Astrocyte of the hippocampus (primary cell): ENCODE data around the gene MYH7.
"Not testable (repeated sequence)": the region's sequence is repeated elsewhere in the genome, so short reads cannot be mapped to it uniquely, and the experiment has no call there.

Source experiments
- DNase-seq: peaks from one replicate; pipeline ENCODE4 v3.0.0; 2011; ENCODE audit warnings: low read depth, low spot score

MYH7 gene

DNA sequence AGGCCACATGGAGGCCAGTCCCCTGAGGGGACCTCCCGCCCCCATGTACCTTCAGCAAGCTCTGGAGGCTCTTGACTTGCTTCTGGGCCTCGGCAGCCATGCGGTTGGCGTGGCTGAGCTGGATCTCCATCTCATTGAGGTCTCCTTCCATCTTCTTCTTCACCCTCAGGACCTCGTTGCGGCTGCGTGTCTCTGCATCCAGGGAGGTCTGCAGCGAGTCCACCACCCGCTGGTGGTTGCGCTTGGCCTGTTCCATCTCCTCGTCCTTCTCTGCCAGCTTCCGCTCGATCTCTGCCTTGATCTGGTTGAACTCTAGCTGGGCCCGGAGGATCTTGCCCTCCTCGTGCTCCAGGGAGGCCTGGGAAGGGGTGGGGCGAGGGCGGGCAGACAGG lies 49.2 kb downstream of the MYH7 start:
- DNase-seq, result not testable (repeated sequence)

DNA sequence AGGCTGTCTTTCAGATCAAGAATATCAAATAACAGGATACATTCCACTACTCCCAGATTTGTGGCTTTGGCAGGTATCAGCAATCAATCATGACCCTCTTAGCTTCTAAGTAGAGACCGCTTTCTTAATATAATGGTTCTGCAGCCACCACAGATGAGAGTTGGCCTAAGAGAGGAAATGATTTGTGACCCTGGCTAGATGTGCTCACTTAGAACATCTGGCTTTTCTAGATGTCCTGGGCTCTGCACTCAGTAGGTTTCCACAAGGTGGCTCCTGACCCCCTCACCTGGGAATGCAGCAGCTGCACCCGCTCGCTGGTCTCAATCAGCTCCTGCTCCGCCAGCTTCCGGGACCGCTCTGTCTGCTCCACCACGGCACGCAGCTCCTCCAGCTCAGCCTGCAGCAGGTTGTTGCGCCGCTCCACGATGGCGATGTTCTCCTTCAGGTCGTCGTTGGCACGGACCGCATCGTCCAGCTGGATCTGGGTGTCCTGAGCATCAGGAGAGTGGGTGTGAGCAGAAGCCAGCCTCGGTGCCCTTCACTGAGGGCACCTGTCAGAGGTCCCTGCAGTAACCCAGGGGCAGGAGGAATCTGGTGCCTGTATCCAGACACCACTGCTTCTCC lies 49.7 kb downstream of the MYH7 start:
- DNase-seq, result no peak

DNA sequence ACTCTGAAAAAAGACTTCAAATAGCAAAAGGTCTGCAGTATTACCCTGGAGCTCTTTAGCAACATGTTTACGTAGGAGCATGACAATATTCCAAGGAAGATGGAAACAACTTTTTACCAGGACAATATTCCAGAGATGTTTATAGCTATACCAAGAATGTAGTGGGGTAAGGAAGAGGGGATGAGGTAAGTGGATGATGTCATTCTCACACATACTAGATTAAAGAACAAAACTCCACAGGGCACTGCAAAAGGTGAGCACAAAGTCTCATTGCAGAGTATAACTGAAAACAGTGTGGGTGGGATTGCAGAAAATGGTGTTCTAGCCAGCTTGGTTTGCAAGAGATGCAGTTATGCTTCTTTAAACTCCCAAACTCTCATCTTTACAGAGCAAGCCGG lies 50.2 kb downstream of the MYH7 start:
- no peak for DNase-seq

DNA sequence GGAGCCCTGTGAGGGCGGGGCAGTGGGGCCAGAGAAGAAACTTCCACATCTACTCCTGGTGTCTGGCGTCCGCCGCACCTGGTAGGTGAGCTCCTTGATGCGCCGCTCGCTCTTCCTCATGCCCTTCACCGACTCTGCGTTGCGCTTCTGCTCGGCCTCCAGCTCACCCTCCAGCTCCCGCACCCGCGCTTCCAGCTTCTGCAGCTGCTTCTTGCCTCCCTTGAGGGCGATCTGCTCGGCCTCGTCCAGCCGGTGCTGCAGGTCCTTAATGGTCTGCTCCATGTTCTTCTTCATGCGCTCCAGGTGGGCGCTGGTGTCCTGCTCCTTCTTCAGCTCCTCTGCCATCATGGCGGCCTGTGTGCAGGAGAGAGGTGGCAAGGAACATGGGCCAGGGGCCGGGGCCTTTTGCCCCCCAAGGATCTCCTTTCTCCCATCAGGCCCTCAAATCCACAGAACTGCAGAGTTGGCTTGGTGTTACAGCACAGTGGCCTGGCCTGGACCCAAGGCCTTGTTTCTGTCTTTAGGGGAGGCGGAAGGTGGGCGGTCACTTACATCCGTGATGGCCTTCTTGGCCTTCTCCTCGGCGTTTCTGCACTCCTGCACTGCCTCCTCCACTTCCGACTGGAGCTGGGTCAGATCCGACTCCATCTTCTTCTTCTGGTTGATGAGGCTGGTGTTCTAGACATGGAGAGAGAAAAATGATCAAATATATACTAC lies 50.9 kb downstream of the MYH7 start:
- DNase-seq, result no peak

DNA sequence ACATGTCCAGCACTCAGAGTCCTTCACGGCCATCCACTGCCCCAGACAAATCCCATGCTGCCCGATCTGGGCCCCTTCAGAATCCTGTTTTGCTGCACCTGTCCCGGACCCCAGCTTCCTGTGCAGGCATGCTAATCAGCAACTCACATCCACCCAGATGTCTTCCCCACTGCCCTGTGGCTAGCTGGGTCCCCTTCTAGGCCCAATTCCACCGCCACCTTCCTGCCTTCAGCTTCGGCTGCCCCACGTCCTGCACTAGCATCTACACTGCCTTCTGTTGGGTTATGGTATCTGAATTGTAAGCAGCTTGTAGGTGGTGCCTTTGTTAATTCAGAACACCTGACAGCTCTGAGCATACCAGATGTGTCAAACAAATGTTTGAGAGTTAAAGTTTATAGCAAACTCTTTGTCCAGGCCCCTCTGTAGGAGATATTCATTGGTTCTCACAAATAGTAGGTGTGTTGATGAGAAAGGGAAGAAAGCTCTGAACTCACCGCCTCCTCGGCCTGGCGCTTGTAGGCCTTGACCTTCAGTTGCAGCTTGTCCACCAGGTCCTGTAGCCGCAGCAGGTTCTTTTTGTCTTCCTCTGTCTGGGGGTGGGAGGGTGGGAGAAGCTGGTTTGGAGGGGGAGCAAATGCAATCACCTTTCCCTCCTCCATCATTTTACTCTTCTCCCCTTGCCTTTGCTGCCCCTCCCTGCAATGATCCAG lies 52.6 kb downstream of the MYH7 start:
- no peak for DNase-seq

DNA sequence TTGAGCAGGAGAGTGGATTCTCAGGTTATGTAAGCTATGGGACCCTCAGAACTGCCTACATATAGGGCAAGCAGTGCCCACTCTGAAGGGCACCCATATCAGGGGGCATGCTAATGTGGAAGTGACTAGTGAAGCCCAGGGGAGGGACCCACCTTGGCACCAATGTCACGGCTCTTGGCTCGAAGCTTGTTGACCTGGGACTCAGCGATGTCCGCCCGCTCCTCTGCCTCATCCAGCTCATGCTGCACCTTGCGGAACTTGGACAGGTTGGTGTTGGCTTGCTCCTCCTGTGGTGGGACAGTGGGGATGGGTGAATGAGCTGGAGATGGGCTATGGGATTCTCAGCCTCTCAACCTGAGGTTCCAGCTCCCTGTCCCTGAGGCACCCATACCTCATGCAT lies 53.2 kb downstream of the MYH7 start:
- DNase-seq, result no peak

DNA sequence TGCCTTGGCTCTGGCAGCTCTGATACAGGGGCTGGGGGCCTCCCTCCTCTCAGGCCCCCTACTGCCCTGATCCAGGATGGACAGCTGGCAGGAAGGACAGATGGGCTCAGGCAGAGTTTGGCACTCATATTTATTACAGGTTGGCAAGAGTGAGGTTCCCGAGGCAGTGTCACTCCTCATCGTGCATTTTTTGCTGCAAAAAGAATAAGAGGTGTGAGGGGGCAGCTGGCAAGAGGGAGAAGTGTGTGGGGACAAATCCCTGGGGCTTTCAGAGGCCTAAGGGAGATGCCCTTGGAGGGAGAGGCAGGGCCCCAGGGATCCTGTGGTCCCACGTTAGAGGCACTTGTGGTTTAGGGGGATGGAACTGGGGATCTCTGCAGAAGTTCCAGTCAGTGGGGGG lies 53.6 kb downstream of the MYH7 start:
- DNase-seq, result no peak

DNA sequence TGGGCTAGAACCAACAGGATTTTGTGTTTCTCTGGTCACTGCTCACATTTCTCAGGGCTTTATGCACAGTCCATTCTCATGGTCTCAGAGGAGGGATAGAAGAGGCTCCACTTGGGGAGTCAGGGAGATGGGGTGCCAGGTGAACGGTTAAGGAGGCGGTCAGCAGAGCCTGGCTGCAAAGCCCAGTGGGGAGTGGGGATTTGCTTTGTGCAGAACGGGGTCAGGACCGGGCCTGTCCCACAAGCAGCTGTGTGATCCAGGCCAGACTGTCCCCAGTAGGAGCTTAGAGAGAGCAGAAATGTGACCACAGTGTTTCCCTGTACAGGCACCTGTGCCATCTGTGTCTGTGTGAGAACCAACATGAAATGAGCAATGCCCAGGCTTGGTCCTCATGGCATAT lies 54.5 kb downstream of the MYH7 start:
- no peak for DNase-seq

DNA sequence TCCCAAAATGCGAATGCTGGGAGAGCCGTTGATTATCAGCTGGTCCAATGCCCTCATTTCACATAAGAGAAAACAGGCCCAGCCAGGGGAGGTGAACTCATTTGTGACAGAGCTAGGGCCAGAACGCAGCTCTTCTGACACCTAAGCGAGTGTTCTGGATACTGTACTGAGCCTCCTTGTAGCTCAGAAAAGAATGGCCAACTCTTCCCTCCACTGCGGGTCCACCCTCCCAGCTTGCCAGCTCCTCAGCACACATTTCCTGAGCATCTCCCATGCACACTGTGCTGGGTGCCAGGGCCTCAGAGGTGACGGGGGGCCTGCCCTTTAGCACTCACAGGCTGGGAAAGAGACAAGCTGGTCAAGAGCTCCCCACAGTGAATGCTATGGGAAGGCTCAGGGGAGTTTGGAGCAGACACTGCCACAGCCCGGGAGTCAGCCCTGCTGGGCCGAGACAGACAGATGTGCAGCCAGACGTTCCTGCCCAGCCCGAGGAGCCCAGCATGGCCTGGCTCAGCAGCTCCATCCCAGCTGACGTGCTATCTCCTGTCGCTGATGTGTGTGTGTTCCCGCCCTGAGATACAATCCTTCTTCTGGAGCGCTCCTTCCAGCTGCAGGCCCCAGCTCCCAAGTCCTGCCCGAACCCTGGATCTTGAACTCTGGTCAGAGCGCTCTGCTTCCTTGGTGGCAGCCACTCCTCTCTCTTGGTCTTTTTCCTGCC lies 55.1 kb downstream of the MYH7 start:
- DNase-seq, result no peak

DNA sequence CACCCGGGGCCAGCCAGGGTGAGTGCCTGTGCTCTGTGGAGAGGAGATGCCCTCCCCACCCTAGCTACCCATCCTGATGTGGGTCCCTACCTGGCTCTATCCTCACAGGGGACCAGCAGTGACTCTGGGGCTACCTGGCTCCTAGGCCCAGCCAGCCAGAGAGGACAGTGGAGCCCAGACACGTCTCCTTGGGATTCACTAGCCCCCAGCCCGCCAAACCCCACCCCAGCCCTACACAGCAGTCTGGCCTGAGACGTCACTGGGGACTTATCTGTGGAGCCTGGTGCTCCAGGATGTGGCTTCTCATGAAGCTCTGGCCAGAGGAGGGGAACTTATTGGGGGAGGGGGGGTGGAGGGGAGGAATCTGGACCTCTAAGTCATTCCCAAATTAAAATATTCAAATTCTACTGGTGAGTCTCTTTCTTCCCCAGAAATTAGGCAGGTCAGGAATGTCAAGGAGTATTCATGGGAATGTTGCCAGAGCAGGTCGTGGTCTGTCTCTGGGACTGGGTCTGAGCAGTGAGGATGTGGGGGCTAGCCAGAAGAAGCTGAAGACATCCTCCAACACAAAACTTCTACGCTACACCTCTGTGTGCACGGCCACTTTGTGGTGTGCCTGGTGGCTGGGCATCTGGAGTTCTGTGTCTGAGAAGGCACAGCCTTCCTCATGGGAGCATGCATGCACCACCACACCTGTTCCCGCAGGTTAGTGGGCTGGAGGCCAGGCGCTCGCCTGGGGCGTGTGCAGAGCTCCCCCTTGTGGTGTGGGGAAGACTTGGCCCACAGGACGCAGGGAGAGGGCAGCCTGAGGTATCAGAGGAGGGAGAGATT lies 55.9 kb downstream of the MYH7 start:
- DNase-seq, result peak; percentile 67

DNA sequence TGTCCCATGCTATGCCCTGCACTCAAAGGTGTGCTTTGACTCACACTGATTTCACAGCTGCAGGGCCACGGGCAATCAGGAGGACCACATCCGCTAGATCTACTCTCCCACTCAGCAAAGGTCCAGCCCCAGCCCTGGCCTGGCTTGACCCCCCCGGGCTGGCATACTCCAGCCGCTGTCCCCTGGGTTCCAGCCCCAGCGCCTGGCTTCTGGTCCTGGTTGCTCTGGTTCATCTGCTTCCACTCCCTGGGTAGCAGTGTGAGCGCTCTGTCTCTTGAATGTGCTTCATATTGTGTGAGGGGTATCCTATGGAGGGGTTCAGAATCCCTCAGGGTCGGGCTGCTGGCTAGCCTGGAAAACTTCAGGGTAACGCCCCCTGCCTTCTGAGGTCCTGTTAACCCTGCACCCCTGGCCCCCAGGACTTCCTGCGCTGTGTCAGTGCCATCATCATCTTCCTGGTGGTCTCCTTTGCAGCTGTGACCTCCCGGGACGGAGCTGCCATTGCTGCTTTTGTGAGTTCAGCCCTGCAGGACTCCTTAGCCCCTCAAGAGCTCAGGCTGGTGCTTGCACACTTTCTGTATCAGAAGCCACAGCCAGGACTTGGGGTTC lies 56.7 kb downstream of the MYH7 start:
- no peak for DNase-seq

DNA sequence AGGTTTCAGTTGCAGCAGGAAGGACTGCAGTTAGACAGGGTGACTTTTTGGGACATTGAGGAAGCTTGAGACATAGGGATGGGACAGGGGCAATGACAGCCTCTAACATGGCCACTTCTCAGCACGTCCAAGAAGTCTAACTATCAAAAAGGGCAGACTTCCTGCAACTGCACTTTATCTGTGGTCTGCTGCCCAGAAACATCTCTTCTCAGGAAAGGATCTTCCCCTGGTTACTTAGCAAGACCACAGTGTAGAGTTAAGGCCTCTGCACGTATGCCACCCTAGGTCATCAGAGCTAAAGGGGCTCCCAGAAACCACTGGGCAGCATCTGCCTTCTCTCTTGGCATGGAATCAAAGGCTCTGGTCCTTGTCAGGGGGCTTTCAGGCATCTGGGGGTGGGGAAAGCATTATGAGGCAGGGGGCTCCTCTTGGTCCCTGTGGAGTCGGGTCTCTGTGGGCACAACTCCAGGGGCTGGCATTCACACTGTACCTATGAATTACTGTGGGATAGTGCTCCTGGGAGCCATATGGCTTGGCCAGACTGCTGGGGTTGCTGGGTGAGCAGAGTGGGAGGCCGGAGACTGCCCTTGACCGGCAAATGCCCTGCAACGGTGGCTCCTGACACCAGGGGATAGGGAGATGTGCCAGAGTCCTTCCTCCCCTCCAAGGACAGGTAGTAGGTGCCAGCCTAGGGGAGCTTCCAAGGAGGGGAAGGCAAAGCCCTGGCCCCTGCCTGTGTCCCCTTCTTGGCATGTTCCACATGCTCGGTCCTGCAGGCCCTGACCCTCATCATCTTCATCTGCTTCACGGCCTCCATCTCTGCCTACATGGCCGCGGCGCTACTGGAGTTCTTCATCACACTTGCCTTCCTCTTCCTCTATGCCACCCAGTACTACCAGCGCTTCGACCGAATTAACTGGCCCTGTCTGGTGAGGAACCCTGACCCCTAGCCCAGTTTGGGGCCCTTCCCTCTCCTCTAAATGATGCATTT lies 57.6 kb downstream of the MYH7 start:
- no peak for DNase-seq

DNA sequence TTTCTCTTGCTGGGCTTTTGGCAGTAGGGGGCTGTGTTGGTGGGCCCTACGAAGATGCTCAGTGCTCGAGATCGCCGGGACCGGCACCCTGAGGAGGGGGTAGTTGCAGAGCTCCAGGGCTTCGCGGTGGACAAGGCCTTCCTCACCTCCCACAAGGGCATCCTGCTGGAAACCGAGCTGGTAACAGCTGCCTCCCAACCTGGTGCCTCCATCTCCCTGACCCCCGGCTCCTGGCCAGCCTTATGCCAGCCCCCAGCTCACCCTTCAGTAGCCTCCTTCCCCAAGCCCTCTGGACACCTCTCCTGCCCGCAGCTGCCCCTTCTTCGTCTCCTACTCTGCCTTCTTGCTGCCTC lies 58.3 kb downstream of the MYH7 start:
- DNase-seq, result no peak

DNA sequence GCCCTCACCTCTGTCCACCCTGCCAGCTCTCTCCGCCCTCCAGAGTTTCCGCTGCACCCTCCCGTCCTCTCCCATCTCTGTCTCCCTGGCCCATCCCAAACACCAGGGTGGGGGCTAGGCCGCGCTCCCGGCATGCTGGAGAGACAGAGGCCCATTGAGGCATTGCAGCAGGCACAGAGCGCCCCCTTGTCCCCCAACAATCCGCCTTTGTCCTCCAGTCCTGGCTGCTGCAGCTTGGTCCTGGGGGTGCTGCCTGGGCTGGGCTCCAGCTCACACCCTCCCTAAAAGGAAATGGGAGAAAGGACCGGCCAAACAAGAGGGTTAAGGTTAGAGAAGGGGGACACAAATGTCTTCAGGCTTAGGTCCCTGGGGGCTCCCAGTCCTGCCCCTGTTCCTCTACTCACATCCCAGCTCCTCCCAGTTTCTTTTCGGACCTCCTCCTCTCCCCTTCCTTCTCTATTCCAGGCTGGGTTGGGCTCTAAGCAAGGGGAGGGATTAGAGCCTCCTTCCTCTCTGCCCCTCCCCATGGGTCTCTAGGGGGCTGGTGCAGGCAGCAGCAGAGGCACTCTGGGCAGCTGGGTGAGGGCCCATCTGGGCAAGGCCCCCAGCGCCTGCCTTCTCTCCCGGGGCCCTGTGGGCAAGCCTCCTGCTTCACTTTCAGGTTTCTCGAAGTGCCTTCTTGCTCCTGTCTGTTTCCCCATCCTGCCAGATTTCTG lies 58.8 kb downstream of the MYH7 start, which contains the start of gene CMTM5:
Gene CMTM5 (plus strand): TSS at position 565 of the 716 bp plus-strand sequence. CDS start 206 bp downstream, outside the sequence.
- no peak for DNase-seq

DNA sequence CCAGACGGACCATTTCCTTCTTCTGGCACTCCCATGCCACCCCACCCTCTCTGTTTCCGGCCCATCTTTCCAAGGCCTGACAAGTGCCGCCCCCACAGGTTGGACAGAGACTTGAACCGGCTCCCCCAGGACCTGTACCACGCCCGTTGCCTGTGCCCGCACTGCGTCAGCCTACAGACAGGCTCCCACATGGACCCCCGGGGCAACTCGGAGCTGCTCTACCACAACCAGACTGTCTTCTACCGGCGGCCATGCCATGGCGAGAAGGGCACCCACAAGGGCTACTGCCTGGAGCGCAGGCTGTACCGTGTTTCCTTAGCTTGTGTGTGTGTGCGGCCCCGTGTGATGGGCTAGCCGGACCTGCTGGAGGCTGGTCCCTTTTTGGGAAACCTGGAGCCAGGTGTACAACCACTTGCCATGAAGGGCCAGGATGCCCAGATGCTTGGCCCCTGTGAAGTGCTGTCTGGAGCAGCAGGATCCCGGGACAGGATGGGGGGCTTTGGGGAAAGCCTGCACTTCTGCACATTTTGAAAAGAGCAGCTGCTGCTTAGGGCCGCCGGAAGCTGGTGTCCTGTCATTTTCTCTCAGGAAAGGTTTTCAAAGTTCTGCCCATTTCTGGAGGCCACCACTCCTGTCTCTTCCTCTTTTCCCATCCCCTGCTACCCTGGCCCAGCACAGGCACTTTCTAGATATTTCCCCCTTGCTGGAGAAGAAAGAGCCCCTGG lies 59.8 kb downstream of the MYH7 start:
- no peak for DNase-seq

DNA sequence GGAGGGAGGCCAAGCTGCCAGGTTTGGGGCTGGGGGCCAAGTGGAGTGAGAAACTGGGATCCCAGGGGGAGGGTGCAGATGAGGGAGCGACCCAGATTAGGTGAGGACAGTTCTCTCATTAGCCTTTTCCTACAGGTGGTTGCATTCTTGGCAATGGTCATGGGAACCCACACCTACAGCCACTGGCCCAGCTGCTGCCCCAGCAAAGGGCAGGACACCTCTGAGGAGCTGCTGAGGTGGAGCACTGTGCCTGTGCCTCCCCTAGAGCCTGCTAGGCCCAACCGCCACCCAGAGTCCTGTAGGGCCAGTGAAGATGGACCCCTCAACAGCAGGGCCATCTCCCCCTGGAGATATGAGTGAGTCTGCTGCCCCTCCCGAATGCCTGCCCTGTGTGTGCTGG lies 62.4 kb downstream of the MYH7 start:
- no peak for DNase-seq

DNA sequence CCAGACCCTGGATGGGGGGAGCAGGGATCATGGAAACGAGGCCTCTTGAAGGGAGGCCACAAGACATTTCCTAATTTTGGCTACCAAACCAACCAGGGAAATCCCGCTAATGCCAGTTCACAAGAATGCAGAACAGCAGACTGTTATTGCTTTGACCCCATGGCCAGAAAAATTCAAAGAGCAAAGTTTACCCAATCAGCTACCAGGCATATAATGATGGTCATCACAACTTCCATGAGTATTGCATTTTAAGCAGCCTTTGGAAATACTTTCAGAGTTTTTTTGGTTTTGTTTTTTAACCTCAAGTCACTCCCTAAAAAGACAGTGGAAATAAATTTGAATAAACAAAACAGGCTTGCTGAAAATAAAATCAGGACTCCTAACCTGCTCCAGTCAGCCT lies 63.0 kb downstream of the MYH7 start, which contains the start of gene IL25:
Gene IL25 (plus strand): TSS at position 301 of the 400 bp plus-strand sequence.
- no peak for DNase-seq

DNA sequence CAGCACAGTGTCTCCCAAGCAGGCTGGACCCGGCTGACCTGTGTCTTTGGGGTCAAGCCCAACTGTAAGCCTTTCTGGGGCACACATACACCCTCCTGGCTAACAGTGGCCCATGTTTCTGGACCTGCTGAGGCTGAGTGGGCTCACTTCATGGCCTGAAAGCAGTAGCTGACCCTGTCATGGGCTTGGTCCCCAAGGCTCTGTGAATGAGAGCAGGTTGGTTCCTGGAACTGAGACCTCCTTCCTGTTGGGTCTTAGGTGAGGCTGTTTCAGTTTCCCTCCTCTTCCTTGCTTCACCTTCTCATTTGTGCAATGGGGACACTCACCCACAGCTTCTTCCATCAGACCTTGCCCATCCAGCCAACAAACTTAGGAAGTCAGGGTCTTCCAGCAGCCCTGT lies 63.6 kb downstream of the MYH7 start:
- DNase-seq, result no peak
